Neutrophil (primary cell): ENCODE measurements around the gene GRIN2B.

ENCODE experiments used
- H3K27ac ChIP-seq: fragments of 200-600 bp; sonication (generic); 2 replicates; pipeline ENCODE4 v1.5.1; 2016; ENCODE audit warnings: mild to moderate bottlenecking, moderate library complexity
- H3K27me3 ChIP-seq: fragments of 200-600 bp; sonication (generic); 2 replicates; pipeline ENCODE4 v1.6.0; 2016; ENCODE audit warnings: mild to moderate bottlenecking
- H3K36me3 ChIP-seq: fragments of 200-600 bp; sonication (generic); 2 replicates; pipeline ENCODE4 v1.5.1; 2017
- H3K4me1 ChIP-seq, 2 experiments: fragments of 200-600 bp in 1 of 2; sonication (generic) in 1 of 2; 1 replicate in 1 of 2; 2 replicates in 1 of 2; pipeline versions ENCODE4 v1.5.1 to v1.6.1; 2013 to 2016; ENCODE audit warnings: low read depth in 1 of 2, low read length in 1 of 2, mild to moderate bottlenecking in 1 of 2, moderate library complexity in 1 of 2; ENCODE audit not compliant: control insufficient read depth in 1 of 2, insufficient read depth in 1 of 2
- H3K4me3 ChIP-seq, 2 experiments: fragments of 200-600 bp in 1 of 2; sonication (generic) in 1 of 2; 1 replicate in 1 of 2; 2 replicates in 1 of 2; pipeline ENCODE4 v1.5.1; 2013 to 2016; ENCODE audit warnings: low read depth in 1 of 2, low read length in 1 of 2, mild to moderate bottlenecking in 1 of 2, moderate library complexity in 1 of 2
- H3K9me3 ChIP-seq: fragments of 200-600 bp; sonication (generic); 2 replicates; pipeline ENCODE4 v1.5.1; 2016
- TF ChIP-seq, protein P1 (sequence below): fragments of 200-600 bp; sonication (generic); IDR thresholded peaks from 2 replicates; pipeline ENCODE4 v1.5.1; 2016; ENCODE audit warnings: antibody characterized with exemption

The GRIN2B gene

GRCh38 chr12:14007639-14008038 lies 26.2 kb upstream of the GRIN2B start:
- TF ChIP-seq, protein P1, sequence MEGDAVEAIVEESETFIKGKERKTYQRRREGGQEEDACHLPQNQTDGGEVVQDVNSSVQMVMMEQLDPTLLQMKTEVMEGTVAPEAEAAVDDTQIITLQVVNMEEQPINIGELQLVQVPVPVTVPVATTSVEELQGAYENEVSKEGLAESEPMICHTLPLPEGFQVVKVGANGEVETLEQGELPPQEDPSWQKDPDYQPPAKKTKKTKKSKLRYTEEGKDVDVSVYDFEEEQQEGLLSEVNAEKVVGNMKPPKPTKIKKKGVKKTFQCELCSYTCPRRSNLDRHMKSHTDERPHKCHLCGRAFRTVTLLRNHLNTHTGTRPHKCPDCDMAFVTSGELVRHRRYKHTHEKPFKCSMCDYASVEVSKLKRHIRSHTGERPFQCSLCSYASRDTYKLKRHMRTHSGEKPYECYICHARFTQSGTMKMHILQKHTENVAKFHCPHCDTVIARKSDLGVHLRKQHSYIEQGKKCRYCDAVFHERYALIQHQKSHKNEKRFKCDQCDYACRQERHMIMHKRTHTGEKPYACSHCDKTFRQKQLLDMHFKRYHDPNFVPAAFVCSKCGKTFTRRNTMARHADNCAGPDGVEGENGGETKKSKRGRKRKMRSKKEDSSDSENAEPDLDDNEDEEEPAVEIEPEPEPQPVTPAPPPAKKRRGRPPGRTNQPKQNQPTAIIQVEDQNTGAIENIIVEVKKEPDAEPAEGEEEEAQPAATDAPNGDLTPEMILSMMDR = no peak
- no peaks in the 10 kb centered on the region for H3K9me3 ChIP-seq
- H3K27me3 ChIP-seq = no peaks in the 10 kb centered on the region
- H3K4me1 ChIP-seq = no peaks in the 10 kb centered on the region
- no peak overlapping the region for H3K4me3 ChIP-seq
- H3K36me3 ChIP-seq = no peaks in the 10 kb centered on the region
- H3K27ac ChIP-seq = no peak overlapping the region

DNA sequence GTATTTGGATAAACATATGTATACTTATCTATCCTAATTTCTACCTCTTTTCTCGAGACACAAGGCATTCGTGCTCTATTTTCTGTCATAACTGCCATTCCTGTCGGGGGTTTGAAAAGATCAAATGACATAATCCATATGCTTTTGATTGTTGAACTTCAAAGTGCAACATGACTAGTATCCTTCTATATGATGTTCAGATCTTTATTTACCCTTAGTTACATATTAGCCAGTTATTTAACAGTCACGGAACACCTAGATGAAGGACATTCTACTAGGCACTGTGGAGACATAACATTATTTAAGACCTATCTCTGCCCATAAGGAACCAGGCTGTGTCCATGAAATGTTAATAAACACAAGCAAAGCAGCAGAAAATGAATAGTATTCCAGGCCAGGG lies 11.2 kb upstream of the GRIN2B start:
- H3K4me3 ChIP-seq = no peak overlapping the region
- no peaks in the 10 kb centered on the region for H3K27me3 ChIP-seq

DNA sequence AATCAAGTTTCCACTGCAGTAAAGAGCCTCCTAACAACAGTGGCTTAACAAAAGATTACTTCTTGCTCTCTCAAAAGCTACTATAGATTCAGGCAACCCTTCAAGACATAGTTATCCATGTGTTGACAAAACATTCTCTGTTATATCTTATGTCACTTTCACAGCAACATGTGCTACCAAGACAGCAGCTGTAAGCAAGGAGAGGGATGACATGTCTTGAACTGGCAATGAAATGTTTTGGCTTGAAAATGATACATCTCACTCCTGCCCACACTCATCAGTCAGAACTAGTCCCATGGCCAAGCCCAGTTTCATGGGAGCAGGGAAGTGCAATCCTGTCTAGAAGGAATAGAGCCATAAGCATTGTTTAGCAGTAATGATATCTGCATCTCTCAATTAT lies 10.7 kb upstream of the GRIN2B start:
- H3K27me3 ChIP-seq = no peaks in the 10 kb centered on the region
- no peaks in the 10 kb centered on the region for H3K4me1 ChIP-seq
- no peaks in the 10 kb centered on the region for H3K36me3 ChIP-seq
- H3K9me3 ChIP-seq = no peaks in the 10 kb centered on the region
- H3K27ac ChIP-seq = no peak overlapping the region
- TF ChIP-seq, protein P1 = no peak
- H3K4me3 ChIP-seq = no peak overlapping the region

More for the DNA sequence above, 11.2 kb upstream of the GRIN2B start:
- H3K36me3 ChIP-seq = no peaks in the 10 kb centered on the region
- H3K27ac ChIP-seq = no peak overlapping the region
- H3K9me3 ChIP-seq = no peaks in the 10 kb centered on the region
- H3K4me1 ChIP-seq = no peaks in the 10 kb centered on the region
- TF ChIP-seq, protein P1 = no peak

DNA sequence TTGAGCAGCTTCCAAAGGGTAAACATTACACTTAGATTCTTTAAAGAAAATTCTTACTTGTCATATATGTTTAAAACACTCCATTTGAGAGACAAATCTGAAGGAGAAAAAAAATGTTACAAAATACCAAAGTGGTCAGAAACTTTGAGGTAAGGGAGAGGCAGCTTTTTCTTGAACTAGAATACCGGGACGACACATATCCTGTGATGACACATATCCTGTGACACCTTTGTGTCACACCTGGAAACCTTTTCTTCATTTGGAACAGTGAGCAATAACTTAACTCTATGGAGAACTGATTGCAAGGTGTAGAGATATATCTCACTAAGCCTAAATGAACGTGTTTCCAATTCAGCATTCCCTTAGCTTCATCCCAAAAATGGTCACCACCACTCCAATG lies 4.6 kb upstream of the GRIN2B start:
- Histone ChIP-seq H3K4me1 (no peaks in the 10 kb centered on the region), H3K27me3 (peaks cover 49% of the 10 kb centered on the region), H3K4me3 (no peak overlapping the region), H3K9me3 (no peaks in the 10 kb centered on the region), H3K36me3 (no peaks in the 10 kb centered on the region), H3K27ac (no peak overlapping the region)
- TF ChIP-seq, protein P1 = no peak

DNA sequence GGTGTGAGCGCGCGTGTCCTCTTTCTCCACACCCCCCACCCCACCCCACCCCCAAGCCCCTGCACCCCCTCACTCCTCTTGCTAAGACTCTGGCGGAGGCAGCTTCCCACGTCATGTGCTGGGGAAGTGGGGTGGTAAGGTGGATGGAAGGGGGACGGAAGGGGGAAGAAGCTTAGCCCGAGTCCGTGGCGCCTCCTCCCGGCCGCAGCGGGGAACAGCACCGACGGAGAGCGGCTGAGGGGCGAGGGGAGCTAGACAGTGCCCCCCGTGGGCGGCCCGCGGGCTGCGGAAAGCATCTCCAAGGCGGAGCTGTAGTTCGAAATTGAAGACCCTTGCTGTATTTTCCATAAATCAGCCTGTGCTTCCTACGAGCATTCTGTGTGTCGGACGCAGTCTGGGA lies 588 bp upstream of the GRIN2B start:
- TF ChIP-seq, protein P1 = no peak
- peaks cover 88% of the 10 kb centered on the region for H3K27me3 ChIP-seq
- H3K9me3 ChIP-seq = no peaks in the 10 kb centered on the region
- no peak overlapping the region for H3K4me3 ChIP-seq
- H3K4me1 ChIP-seq = no peaks in the 10 kb centered on the region
- no peaks in the 10 kb centered on the region for H3K36me3 ChIP-seq
- no peak overlapping the region for H3K27ac ChIP-seq
